Inflammatory macrophage treated with lipopolysaccharide for 1 hour (primary cell): ENCODE data around the gene BAAT.

ENCODE experiments used
- DNase-seq, 2 donors: peaks; one replicate each; pipeline ENCODE4 v3.0.0-alpha.2; 2020 to 2022

BAAT gene

DNA sequence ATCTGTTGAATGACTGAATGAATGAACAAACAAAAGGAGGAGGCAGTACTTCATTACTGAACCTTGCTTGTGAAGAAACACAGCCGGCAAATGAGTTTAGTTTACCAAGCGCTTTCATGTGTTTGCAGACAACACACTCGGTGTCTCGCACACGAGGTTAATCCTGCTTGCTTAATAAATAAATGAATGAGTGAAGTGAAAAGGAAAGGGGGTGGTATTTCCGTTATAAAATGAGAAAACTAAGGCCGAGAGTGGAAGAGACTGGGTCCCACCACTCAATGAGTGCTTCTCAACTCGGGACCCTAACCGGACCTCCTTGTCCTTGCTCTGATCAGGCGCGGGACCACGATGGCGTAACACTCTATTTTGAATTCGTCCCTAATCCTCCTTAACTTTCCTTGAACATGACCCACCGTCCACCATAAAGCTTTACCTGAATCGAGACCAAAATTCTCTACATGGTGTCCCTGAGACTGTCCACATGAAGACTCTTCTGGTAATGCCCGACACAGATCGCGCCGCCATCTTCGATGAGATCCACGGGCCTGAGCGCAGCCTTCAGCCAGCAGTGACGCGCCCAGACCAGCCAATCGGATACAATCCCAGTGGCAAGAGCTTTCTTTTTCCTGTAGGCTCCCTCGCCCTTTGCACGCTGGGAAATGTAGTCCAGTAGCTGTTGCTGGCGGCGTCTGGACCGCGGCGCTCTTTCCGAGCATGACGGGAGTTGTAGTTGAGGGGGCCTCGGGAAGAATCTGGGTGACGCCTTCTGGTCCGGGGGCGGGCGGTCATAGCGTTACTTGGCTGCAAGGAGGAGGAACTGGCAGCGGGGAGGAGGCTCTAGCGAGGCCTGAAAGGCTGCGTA, 13.5 kb upstream of the BAAT start, which contains the start of the genes MRPL50 and ZNF189:
Gene MRPL50 (minus strand): TSS at position 551 of the 862 bp plus-strand sequence. CDS start 26 bp downstream, at position 525.
Gene ZNF189 (plus strand): TSS at position 784 of the 862 bp plus-strand sequence. CDS start 306 bp downstream, outside the sequence.
- DNase-seq = peak; percentile 98 to 99

DNA sequence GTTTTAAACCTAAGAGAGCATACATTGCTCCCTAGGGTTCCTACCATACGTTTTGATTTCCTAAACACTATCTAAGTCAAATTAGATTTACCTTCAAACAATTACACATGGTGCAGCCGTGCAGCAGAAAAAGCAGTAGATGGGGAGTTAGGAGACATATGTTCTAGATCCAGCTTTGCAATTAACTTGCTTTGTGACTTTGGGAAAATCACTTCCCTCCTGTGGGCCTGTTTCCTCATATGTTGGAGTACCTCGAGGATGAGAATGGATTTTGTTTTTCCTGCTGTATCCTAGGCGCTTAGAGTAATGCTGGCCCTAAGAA, 12.9 kb upstream of the BAAT start:
- DNase-seq = peak in 1 of 2 donors; percentile 14

DNA sequence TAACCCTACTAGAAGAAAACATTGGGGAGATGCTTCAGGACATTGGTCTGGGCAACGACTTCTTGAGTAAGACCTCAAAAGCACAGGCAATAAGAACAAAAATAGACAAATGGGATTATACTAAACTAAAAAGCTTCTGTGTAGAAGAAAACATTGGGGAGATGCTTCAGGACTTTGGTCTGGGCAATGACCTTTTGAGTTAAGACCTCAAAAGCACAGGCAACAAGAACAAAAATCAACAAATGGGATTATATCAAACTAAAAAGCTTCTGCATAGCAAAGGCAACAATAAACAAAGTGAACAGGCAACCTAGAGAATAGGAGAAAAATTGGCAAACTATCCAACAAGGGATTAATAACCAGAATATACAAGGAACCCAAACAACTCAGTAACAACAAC, 9.9 kb upstream of the BAAT start:
- DNase-seq = no peak

- DNase-seq = no peak
These were observed 8.3 kb upstream of the BAAT start for GRCh38 chr9:101393135-101393534.

DNA sequence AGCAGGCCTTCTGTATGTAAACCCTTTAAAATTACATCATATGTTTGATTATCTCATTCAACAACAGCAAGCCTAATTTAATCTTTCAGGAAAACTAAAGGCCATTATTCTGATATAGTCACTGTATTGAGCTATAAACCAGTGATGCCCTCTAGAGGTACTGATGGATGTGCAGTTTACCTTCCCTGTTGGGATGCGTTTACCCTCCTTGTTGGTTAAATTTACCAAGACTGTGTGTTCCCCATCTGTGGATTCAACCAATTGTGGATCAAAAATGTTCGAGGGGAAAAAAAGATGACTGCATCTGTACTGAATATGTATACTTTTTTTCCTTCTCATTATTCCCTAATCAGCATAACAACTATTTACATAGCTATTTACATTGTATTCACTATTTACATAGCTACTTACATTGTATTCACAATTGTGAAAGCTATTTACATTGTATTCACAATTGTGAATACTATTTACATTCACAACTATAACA, 3.7 kb upstream of the BAAT start:
- DNase-seq = no peak

- peak; percentile 13 to 40 for DNase-seq
These were observed 3.2 kb upstream of the BAAT start for GRCh38 chr9:101387871-101388506.

- no peak for DNase-seq
These were observed 1.4 kb downstream of the BAAT start for GRCh38 chr9:101383361-101383760.

DNA sequence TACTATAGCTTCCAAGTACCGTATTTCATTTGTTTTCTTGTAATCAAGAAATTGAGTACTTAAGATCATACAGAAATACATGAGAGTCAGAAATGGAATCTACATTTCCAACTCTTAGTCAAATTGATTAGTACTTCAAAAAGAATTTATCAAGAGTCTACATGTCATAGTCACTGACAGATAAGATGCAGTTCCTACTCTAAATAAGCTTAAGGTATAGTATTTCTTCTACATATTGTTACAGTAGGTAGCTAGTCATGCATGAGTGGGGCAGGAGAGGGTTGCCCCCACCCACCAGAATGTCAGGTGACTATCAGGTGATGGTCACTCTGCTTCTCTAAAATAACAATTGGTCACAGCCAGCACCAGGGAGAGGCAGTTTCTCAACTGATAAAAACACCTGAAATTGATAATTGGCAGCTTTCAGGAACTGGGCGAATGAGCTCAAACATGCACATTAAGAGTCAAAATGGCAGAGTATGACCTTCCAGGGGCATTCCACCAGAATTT, 2.9 kb downstream of the BAAT start:
- DNase-seq = no peak

GRCh38 chr9:101381118-101381517, 3.7 kb downstream of the BAAT start:
- DNase-seq = no peak

DNA sequence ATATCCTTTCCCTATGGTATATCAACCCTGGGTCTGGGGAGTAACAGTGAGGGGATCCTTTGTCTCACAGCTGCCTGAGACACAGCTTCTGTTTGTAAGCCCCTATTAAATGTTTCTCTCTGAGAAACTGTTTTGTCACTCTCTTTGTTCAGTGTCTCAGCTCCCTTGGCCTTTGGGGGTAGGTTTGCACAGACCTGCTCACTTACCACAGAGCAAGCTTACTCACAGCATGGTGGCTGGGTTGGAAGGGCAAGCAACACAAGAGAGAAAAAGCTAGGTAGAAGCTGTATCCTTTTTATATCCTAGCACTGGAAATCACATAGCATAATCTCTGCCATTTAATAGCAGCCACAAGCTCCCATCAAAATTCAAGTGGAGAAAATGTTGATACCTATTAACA, 4.5 kb downstream of the BAAT start:
- DNase-seq = no peak

DNA sequence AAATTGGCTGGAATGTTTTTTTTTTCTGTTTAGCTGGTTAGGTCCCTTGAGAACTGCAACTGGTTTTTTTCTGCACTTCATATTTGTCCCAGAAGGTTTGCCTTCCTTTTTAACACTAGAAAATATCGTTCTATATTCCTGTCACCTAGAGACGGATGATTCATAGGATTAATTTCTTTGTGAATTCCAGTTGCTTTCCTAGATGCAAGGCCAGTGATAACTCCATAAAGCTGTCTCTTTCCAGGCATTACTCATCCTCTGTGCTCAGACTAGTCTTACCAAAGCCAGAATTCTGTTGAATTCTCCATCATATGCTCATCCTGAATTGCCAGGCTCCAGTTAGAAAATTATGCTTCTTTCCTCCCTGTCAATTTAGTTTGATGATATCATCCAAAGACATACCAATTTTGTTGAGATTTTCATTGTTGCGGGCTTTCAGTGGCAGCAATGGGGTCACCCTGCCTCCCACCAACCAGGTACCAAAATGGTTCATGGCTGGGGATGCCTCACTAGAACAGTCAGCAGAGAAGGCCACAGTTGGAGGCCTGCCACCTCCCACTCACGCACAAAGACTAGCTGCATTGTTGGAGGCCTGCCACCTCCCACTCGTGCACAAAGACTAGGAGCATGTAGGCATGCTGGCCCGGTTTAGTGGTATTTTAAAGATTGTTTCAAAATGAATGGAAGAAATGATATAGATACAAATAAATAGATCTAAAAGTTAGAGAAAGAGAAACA, 8.5 kb downstream of the BAAT start:
- no peak for DNase-seq

GRCh38 chr9:101375546-101375945, 9.3 kb downstream of the BAAT start:
- no peak for DNase-seq

GRCh38 chr9:101372327-101373118, 12.3 kb downstream of the BAAT start:
- DNase-seq = no peak

DNA sequence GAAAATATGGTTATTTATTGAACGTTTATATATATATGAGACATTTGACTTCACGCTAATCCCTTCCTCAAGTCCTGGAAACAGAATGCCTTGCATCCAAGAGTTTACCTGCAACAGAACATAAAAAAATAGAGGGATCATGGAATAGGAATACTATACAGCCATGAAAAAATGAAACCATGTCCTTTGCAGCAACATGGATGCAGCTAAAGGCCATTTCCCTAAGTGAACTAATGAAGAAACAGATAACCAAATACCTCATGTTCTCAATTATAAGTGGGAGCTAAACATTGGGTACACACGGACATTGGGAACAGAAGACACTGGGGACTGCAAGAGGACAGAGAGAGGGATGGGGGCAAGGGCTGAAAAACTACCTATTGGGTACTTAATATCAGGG, 13.0 kb downstream of the BAAT start:
- DNase-seq = no peak

- no peak for DNase-seq
These were observed 14.8 kb downstream of the BAAT start for GRCh38 chr9:101369884-101370531.

DNA sequence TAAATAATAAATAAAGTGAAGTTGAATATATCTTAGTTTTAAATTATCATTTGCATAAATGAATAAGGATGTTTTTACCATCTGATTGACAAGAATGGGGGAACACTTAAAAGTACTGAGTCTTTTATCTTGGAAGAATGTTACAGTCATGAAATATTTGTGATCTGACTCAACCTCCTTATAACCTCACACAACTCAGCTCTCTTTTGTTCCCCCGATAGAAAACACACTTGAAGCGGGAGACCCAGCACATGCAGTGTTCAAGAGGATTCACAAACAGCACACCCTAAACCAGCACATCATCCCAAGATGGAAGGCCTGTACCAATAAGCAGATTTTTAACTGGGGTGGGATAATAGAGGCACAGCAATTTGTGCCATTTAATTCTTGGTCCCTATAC, 15.5 kb downstream of the BAAT start:
- DNase-seq = no peak

DNA sequence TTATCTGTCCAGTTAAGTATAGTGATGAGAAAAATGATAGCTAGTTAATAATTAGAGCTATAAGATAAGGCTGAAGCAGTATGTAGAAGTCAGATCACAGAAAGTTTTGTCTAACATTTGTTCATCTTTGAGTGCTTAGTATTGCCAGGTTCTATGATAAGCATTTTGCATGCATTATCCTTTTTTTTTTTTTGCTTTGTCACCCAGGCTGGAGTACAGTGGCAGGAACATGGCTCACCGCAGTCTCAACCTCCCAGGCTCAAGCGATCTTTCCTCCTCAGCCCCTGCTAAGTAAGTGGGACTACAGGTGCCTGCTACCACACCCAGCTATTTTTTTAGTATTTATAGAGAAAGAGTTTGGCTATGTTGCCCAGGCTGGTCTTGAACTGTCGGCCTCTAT, 17.5 kb downstream of the BAAT start:
- no peak for DNase-seq

DNA sequence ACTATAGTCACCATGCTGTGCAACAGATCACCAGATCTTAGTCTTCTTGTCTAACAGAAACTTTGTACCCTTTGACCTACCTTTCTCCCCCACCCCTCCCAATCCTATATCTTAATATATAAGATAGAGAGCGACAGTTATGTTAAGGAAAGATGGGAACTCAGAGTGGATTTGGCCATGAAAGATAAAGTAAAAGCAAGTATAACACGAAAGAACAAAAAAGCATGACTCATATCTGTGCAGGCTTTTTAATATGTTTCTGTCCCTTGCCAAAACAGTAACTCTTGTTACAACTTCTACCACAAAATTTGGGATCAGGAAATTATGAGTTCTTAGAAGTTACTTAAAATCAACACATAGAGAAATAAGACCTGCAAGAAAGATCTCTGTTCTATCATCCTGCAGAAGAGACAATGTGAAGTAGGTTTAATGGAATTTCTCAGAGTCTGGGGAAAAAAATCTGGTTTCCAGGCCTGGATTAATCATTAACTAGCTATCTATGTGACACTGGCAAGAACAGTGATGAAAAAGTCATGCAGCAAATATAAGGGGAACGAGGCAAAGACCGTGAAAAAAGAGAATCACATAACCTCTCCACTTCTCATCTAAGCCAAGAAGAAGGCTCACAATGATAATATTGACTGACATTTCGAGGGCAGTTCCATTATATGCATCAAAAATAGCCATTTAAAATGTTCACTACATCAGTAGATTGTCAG, 18.6 kb downstream of the BAAT start:
- DNase-seq = no peak

DNA sequence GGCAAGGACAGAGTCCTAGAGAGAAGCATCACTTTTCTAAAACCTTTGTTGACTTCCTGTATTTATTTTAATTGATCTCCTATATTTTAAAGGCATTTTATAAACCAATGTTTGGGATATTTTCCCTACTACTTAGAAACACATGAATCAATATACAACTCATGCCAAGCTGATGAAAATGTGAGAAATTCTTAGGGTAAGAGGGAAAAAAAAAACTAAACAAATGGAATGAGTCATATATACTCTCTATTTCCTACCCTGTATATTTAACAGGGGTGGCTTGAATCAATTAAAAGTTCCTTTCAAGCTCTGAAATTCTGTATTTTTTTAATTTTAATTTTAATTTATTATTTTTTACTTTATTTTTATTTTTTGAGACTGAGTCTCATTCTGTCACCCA, 19.6 kb downstream of the BAAT start:
- no peak for DNase-seq

- DNase-seq = no peak
These were observed 22.4 kb downstream of the BAAT start for GRCh38 chr9:101362450-101362849.

DNA sequence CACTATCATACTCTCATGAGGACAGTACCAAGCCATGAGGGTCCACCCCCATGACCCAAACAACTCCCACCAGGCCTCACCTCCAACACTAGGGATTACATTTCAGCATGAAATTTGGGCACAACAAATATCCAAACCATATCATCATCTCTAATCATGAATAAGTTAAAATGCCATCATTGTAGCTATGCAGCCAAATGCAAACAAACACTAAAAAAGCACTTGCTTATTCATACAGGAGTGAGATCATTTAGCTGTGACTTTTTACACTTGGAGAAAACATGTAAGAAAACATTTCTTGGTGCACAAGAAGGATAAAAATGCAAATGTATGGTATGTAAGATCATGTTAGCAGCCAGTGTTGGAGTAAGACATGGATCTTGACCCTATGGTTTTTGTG, 24.2 kb downstream of the BAAT start:
- no peak for DNase-seq
